Gastrocnemius medialis (tissue), 4 donors: Measurements from ENCODE around the gene DPT. TPM values are rescaled to one million over a fixed set of nuclear protein-coding genes. Genes with fewer than 3 reads are reported as not detected.

ENCODE experiments used
- ATAC-seq, 2 donors: fragments of 150-250 bp; one replicate each; pipeline ENCODE4 v1.9.1; 2016
- DNase-seq, 2 donors: peaks; one replicate each; pipeline ENCODE4 v3.0.0-alpha.2; 2019
- H3K27ac ChIP-seq, 4 donors: fragments of 200-600 bp; sonication (generic); 1 replicate in 1 of 4; 2 replicates in 3 of 4; pipeline ENCODE4 v1.5.1; 2016 to 2018; ENCODE audit warnings: mild to moderate bottlenecking in 2 of 4, moderate library complexity in 1 of 4
- H3K27me3 ChIP-seq, 3 donors: fragments of 200-600 bp; sonication (generic) in 2 of 3; 1 replicate in 1 of 3; 2 replicates in 2 of 3; pipeline versions ENCODE4 v1.5.1 to v1.6.0; 2016 to 2019; ENCODE audit warnings: mild to moderate bottlenecking in 1 of 3, moderate library complexity in 1 of 3
- H3K36me3 ChIP-seq, 2 donors: fragments of 200-600 bp; sonication (generic) in 1 of 2; one replicate each; pipeline ENCODE4 v1.5.1; 2017 to 2018
- H3K4me1 ChIP-seq, 2 donors: fragments of 200-600 bp; sonication (generic) in 1 of 2; one replicate each; pipeline ENCODE4 v1.5.1; 2016 to 2017; ENCODE audit warnings: mild to moderate bottlenecking in 2 of 2
- H3K4me3 ChIP-seq, 4 donors: fragments of 200-600 bp; sonication (generic) in 3 of 4; 1 replicate in 1 of 4; 2 replicates in 3 of 4; pipeline ENCODE4 v1.5.1; 2016 to 2019; ENCODE audit warnings: mild to moderate bottlenecking in 2 of 4
- H3K9me3 ChIP-seq, 3 donors: fragments of 200-600 bp; sonication (generic) in 2 of 3; 1 replicate in 1 of 3; 2 replicates in 2 of 3; pipeline ENCODE4 v1.5.1; 2016 to 2019
- POLR2A ChIP-seq, 2 donors: fragments of 450-650 bp; IDR thresholded peaks; one replicate each; pipeline ENCODE4 v1.6.1; 2017; ENCODE audit warnings: antibody characterized with exemption in 2 of 2, mild to moderate bottlenecking in 2 of 2, moderate library complexity in 2 of 2
- in situ Hi-C, 4 donors: fragments of 200-750 bp; cut with MboI; loops; one replicate each; pipeline versions ENCODE4 v1.15.0 to v1.8.0; 2017; ENCODE audit warnings: low sequenced_read_pairs in 4 of 4
- intact Hi-C: fragments of 100-400 bp; cut with DNase I; formaldehyde crosslinking; loops from one replicate; pipeline ENCODE4 v1.15.1; 2023; ENCODE audit warnings: low total_unique reads
- total RNA-seq, 4 donors: library from RNA; depleted of rRNA; stranded (reverse); fragments of >200 nt; gene quantifications; one replicate each; pipeline versions ENCODE4 v1.1.0 to v1.2.3, GENCODE V29; 2016
- TF ChIP-seq, protein P1 (sequence below), 5 experiments: fragments of 450-650 bp in 3 of 5; fragments of 200-600 bp in 2 of 5; sonication (generic) in 2 of 5; IDR thresholded peaks in 4 of 5; conservative IDR thresholded peaks in 1 of 5; 1 replicate in 4 of 5; 2 replicates in 1 of 5; pipeline ENCODE4 v1.5.1; 2016 to 2019; ENCODE audit warnings: antibody characterized with exemption in 5 of 5, mild to moderate bottlenecking in 3 of 5, moderate library complexity in 3 of 5

DPT gene
- total RNA-seq, 4 donors from 2014 or later = 12.6 to 21.8 (median 14.7) TPM

DNA sequence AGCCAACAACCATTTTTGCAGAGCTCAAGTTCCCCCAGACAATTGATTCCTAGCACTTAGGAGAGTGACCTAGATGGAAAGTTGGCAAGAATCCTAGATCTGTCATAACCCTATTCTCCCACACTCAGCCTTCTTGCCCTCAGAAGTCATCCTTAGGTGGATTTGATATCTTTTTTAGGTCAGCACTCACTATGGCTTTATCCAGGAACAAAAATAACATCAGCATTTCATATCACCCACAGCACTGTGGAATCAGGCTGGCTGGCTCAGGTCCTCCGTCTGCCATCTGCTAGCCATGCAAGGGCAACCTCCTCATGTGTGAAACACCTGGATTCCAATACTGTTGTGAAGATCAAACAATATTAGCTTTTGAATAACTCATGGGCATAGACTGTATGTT, 6.0 kb downstream of the DPT start:
- Histone ChIP-seq H3K27ac (peak overlapping the region in 1 of 4 donors; percentile 18), H3K9me3 (no peaks in the 10 kb centered on the region), H3K36me3 (no peaks in the 10 kb centered on the region), H3K4me1 (peaks cover 14 to 16% of the 10 kb centered on the region in 2 donors), H3K27me3 (no peaks in the 10 kb centered on the region), H3K4me3 (no peak overlapping the region)
- intact Hi-C loops (loop anchor here (5.0 to 10.0 kb wide), 3 partner anchors 59 to 162 kb away; no protein-coding TSS in a partner anchor), in situ Hi-C loops (no loop called here)
- no peak for ATAC-seq
- DNase-seq = no peak
- TF ChIP-seq, protein P1, sequence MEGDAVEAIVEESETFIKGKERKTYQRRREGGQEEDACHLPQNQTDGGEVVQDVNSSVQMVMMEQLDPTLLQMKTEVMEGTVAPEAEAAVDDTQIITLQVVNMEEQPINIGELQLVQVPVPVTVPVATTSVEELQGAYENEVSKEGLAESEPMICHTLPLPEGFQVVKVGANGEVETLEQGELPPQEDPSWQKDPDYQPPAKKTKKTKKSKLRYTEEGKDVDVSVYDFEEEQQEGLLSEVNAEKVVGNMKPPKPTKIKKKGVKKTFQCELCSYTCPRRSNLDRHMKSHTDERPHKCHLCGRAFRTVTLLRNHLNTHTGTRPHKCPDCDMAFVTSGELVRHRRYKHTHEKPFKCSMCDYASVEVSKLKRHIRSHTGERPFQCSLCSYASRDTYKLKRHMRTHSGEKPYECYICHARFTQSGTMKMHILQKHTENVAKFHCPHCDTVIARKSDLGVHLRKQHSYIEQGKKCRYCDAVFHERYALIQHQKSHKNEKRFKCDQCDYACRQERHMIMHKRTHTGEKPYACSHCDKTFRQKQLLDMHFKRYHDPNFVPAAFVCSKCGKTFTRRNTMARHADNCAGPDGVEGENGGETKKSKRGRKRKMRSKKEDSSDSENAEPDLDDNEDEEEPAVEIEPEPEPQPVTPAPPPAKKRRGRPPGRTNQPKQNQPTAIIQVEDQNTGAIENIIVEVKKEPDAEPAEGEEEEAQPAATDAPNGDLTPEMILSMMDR (IDR thresholded peaks at IDR 0.05 in 4 of 5, conservative IDR thresholded peaks at IDR 0.05 in 1 of 5) = no peak
- TF ChIP-seq POLR2A (IDR thresholded peaks at IDR 0.05) = no peak

- H3K9me3 ChIP-seq = no peaks in the 10 kb centered on the region
- in situ Hi-C loops = no loop called here
- intact Hi-C loops = loop anchor here (5.0 to 10.0 kb wide), 3 partner anchors 61 to 164 kb away; no protein-coding TSS in a partner anchor
These were observed 8.2 kb downstream of the DPT start for GRCh38 chr1:168720839-168721238.

DNA sequence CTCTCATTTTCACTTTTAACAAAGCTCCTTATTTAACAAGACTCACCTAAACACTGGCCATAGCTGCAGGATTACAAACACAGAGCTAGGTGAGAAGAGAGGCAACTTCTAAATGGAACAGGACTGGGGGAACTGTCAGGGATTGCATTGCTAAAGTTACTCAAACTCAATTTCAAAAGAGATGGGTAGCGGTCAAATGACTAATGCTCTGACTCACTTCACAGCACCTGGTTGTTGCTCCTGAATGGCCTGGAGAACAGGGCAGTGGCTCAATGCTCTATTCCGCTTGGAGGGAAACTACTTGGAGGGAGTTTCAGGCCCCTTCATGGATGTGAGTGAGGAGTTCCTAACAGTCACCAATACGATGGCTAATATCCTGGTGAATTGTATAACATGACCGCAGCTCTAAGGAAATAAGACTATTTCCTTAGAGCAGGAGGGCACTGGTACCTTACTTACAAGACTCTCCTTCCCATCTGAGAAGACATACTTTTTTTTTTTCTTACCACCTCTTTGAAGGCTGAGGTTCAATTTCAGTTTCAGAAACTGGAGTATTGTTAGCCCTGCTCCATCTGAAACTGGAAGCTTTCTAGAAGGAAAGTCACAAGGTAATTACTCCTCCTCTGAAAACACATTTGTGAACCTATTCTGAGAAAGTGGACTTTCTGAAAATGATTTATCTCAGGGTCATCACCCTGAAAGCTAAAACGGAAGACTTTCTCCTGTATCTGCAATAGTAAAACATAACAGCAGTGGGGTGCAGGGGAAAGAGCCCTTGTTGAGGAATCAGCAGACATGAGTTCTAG, 9.5 kb downstream of the DPT start:
- peak; percentile 93 to 97 for ATAC-seq
- Histone ChIP-seq H3K4me1 (peaks cover 14 to 18% of the 10 kb centered on the region in 2 donors), H3K4me3 (no peak overlapping the region), H3K36me3 (no peaks in the 10 kb centered on the region), H3K9me3 (no peaks in the 10 kb centered on the region), H3K27ac (peak overlapping the region; percentile 43 to 69 (median 58)), H3K27me3 (no peaks in the 10 kb centered on the region)
- in situ Hi-C loops (no loop called here), intact Hi-C loops (loop anchor here (5.0 to 10.0 kb wide), 3 partner anchors 63 to 165 kb away; no protein-coding TSS in a partner anchor)
- DNase-seq = peak in 1 of 2 donors; percentile 50
- TF ChIP-seq, protein P1 (IDR thresholded peaks at IDR 0.05 in 4 of 5, conservative IDR thresholded peaks at IDR 0.05 in 1 of 5) = no peak
- peak in 1 of 2 donors; percentile 30 for TF ChIP-seq POLR2A (IDR thresholded peaks at IDR 0.05)

More at GRCh38 chr1:168720839-168721238, 8.2 kb downstream of the DPT start:
- peaks cover 14 to 18% of the 10 kb centered on the region in 2 donors for H3K4me1 ChIP-seq
- no peak for TF ChIP-seq POLR2A (IDR thresholded peaks at IDR 0.05)
- TF ChIP-seq, protein P1 (IDR thresholded peaks at IDR 0.05 in 4 of 5, conservative IDR thresholded peaks at IDR 0.05 in 1 of 5) = no peak
- H3K4me3 ChIP-seq = no peak overlapping the region
- H3K36me3 ChIP-seq = no peaks in the 10 kb centered on the region
- DNase-seq (no peak), ATAC-seq (no peak)
- H3K27ac ChIP-seq = no peak overlapping the region
- H3K27me3 ChIP-seq = no peaks in the 10 kb centered on the region

DNA sequence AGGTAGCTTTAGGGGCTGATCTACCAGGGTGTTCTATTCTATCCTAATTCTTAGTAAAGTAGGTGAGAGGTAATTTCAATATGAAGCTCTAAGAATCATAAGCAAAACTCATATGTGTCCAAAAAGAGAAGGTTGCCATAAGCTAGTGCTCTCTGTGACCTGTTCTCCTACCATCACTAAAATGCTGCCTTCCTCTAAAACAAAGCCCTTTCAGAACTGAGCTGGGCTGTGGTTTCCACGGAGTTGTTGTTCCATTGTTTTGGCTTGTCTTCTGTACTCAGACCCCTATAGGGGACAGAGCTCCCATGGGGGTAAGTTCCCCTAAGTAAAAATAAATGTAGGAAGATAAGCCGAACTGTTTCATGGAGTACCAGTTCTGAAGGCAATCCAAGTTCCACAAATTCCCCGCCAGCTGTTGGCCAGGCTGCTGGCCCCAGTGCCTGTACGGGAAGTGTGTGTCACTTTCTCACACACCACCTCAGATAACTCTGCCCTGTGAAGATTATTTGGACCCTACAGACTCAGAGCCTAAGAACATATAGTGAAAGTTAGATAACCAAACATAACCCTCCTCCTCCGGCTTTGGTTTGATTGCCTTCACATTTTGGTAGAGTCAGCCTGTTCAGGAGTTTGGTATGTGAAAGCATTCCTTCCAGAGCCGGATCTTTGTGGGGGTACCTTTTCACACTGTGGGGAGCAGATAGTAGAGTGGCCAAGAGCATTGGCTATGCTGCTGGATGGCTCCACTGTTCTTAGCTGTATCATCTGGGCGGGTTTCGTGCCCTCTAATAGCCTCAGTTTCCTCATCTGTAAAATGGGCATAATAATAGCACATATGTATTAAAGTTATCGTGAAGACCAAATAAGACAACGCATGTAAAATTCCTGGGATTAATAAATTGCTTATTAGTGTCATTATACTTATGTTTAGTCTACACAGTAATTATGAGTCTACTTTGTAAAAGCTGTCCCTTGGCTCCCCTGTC, 10.8 kb downstream of the DPT start:
- intact Hi-C loops = no loop called here
- Histone ChIP-seq H3K27ac (peak overlapping the region in 2 of 4 donors; percentile 39 to 69), H3K4me1 (peaks cover 10 to 11% of the 10 kb centered on the region in 2 donors), H3K27me3 (no peaks in the 10 kb centered on the region), H3K9me3 (no peaks in the 10 kb centered on the region), H3K4me3 (peak overlapping the region in 1 of 4 donors; percentile 23), H3K36me3 (no peaks in the 10 kb centered on the region)
- ATAC-seq (no peak), DNase-seq (no peak)
- no peak for TF ChIP-seq POLR2A (IDR thresholded peaks at IDR 0.05)
- TF ChIP-seq, protein P1 (IDR thresholded peaks at IDR 0.05 in 4 of 5, conservative IDR thresholded peaks at IDR 0.05 in 1 of 5) = no peak
- in situ Hi-C loops = no loop called here
